GM12878 (cell line): Measurements from ENCODE around the gene HERC2. TPM values are rescaled to one million over a fixed set of nuclear protein-coding genes. Genes with fewer than 3 reads are reported as not detected.

Experiments used
- ATAC-seq: fragments of 200-7000 bp; cut with Tn5 transposase; 3 replicates; pipeline ENCODE4 v1.9.1; 2020; ENCODE audit warnings: mild to moderate bottlenecking, moderate library complexity
- BruUV-seq: library from RNA; stranded (reverse); fragments of 400-500 nt; replicated peaks from 2 replicates; lab custom pipeline; 2021; lab: Mats Ljungman, UMichigan
- CTCF ChIA-PET: fragments of 300-600 bp; sonication (Branson Sonifier 250); formaldehyde crosslinking; extraction: SDS; loops from one replicate; lab custom pipeline; 2021; ENCODE audit warnings: inconsistent platforms; lab: Yijun Ruan, JAX
- POLR2A ChIA-PET: fragments of 350-600 bp; formaldehyde crosslinking; extraction: SDS; loops from one replicate; lab custom pipeline; 2021; ENCODE audit warnings: inconsistent platforms; lab: Charles Lee
- RAD21 ChIA-PET: fragments of 300-600 bp; sonication (Branson Sonifier 250); formaldehyde crosslinking; loops from one replicate; lab custom pipeline; 2023; ENCODE audit warnings: antibody characterized with exemption; ENCODE audit not compliant: unreplicated experiment; lab: Charles Lee
- SMC1A ChIA-PET: fragments of 300-600 bp; sonication (Branson Sonifier 250); formaldehyde crosslinking; loops from one replicate; lab custom pipeline; 2023; ENCODE audit not compliant: unreplicated experiment, uncharacterized antibody; lab: Charles Lee
- DNase-seq: peaks from one replicate; pipeline ENCODE4 v3.0.0-alpha.2; 2011; ENCODE audit warnings: low read depth, low spot score
- FAIRE-seq: peaks from 3 replicates; lab custom pipeline; 2011; peaks lifted over from hg19 to GRCh38; lab: Jason Lieb, UNC
- H2AFZ ChIP-seq: 2 replicates; pipeline ENCODE4 v1.6.0; 2011; ENCODE audit warnings: low read depth, low read length, control low read depth; ENCODE audit not compliant: control insufficient read depth
- H3K27ac ChIP-seq: 2 replicates; pipeline ENCODE4 v1.5.1; 2011; ENCODE audit warnings: control low read depth; ENCODE audit not compliant: control insufficient read depth, insufficient read depth
- H3K27me3 ChIP-seq, 2 experiments: replicated peaks in 1 of 2; 2 replicates each; pipeline versions ENCODE4 v1.6.0 to v1.6.1; 2011; ENCODE audit warnings: low read length in 1 of 2; ENCODE audit not compliant: control insufficient read depth in 2 of 2, insufficient read depth in 2 of 2
- H3K36me3 ChIP-seq, 2 experiments: 2 replicates each; pipeline ENCODE4 v1.5.1; 2011; ENCODE audit warnings: low read length in 1 of 2; ENCODE audit not compliant: control insufficient read depth in 2 of 2, insufficient read depth in 2 of 2
- H3K4me1 ChIP-seq: 2 replicates; pipeline ENCODE4 v1.6.1; 2011; ENCODE audit warnings: mild to moderate bottlenecking, low read length, moderate library complexity, mixed read lengths; ENCODE audit not compliant: control insufficient read depth, insufficient read depth
- H3K4me2 ChIP-seq: 2 replicates; pipeline ENCODE4 v1.6.0; 2011; ENCODE audit warnings: control low read depth; ENCODE audit not compliant: control insufficient read depth, insufficient read depth
- H3K4me3 ChIP-seq: fragments of 200-600 bp; sonication (generic); 2 replicates; pipeline ENCODE4 v1.5.1; 2016
- H3K79me2 ChIP-seq: 2 replicates; pipeline ENCODE4 v1.6.0; 2011; ENCODE audit warnings: low read length; ENCODE audit not compliant: control insufficient read depth, insufficient read depth
- H3K9ac ChIP-seq: 2 replicates; pipeline ENCODE4 v1.8.0; 2011; ENCODE audit warnings: low read length, control low read depth, mixed read lengths; ENCODE audit not compliant: control insufficient read depth, insufficient read depth
- H3K9me3 ChIP-seq: replicated peaks from 3 replicates; pipeline ENCODE4 v1.5.1; 2011; ENCODE audit warnings: mild to moderate bottlenecking, low read length; ENCODE audit not compliant: control insufficient read depth, insufficient read depth
- H4K20me1 ChIP-seq: 2 replicates; pipeline ENCODE4 v1.6.0; 2011; ENCODE audit not compliant: control insufficient read depth, insufficient read depth
- ASH2L ChIP-seq: fragments of 300-600, 200-600 bp; sonication (generic); IDR thresholded peaks from 2 replicates; pipeline ENCODE4 v1.6.1; 2017; ENCODE audit warnings: low read depth, mild to moderate bottlenecking, borderline replicate concordance
- CBX5 ChIP-seq: sonication (generic); IDR thresholded peaks from 2 replicates; pipeline ENCODE4 v1.6.1; 2016; ENCODE audit warnings: low read depth, moderate library complexity, mild to moderate bottlenecking, inconsistent platforms
- CREB1 ChIP-seq: IDR thresholded peaks from 2 replicates; pipeline ENCODE4 v1.6.1; 2012; ENCODE audit warnings: low read depth, mild to moderate bottlenecking, inconsistent platforms
- EED ChIP-seq: sonication (generic); IDR thresholded peaks from 2 replicates; pipeline ENCODE4 v1.6.1; 2016; ENCODE audit warnings: antibody characterized with exemption, low read depth
- FOXK2 ChIP-seq: fragments of 450-650 bp; IDR thresholded peaks from 2 replicates; pipeline ENCODE4 v1.6.1; 2017; ENCODE audit warnings: mild to moderate bottlenecking, moderate library complexity
- GABPA ChIP-seq: IDR thresholded peaks from 2 replicates; pipeline ENCODE4 v1.6.1; 2014; ENCODE audit warnings: antibody characterized with exemption, low read depth, mild to moderate bottlenecking, inconsistent platforms
- NR2C1 ChIP-seq: fragments of 450-650 bp; IDR thresholded peaks from 2 replicates; pipeline ENCODE4 v1.6.1; 2017; ENCODE audit warnings: antibody characterized with exemption, mild to moderate bottlenecking, moderate library complexity
- REST ChIP-seq: IDR thresholded peaks from 2 replicates; pipeline ENCODE4 v1.6.1; 2012; ENCODE audit warnings: mild to moderate bottlenecking, low read depth, low read length
- RFX5 ChIP-seq: IDR thresholded peaks from 2 replicates; pipeline ENCODE4 v1.6.1; 2011; ENCODE audit warnings: low read depth, low read length, improper control_type of control experiment
- SMAD1 ChIP-seq: fragments of 450-650 bp; IDR thresholded peaks from 2 replicates; pipeline ENCODE4 v1.6.1; 2018; ENCODE audit warnings: mild to moderate bottlenecking, low read depth; ENCODE audit not compliant: partially characterized antibody
- ZBTB11 ChIP-seq: fragments of 450-650 bp; formaldehyde crosslinking; IDR thresholded peaks from 2 replicates; pipeline ENCODE4 v1.5.0; 2022; ENCODE audit warnings: mild to moderate bottlenecking, missing genetic modification characterization
- ZNF592 ChIP-seq: fragments of 450-650 bp; IDR thresholded peaks from 2 replicates; pipeline ENCODE4 v1.6.1; 2017; ENCODE audit warnings: mild to moderate bottlenecking, moderate library complexity
- WGBS: methylation state at CpG from one replicate; pipeline ENCODE4 v1.1.6; 2016; ENCODE audit warnings: low lambda C conversion rate; ENCODE audit not compliant: insufficient replicate concordance, insufficient coverage; ENCODE audit errors: missing lambda C conversion rate; 5-methylcytosine and 5-hydroxymethylcytosine counted together
- in situ Hi-C: fragments of 300-500 bp; cut with MboI; formaldehyde crosslinking; loops from 9 replicates; pipeline ENCODE4 v1.14.3; 2018; ENCODE audit warnings: mixed read lengths
- intact Hi-C: fragments of 100-400 bp; cut with micrococcal nuclease; formaldehyde crosslinking; loops from one replicate; pipeline ENCODE4 v1.14.2; 2022; ENCODE audit not compliant: unreplicated experiment
- polyA plus RNA-seq, 11 experiments: library from polyadenylated mRNA; depleted of rRNA in 4 of 11; unstranded in 6 of 11; stranded (reverse) in 5 of 11; fragments of >200 nt; fragmentation: Nextera tagmentation in 4 of 11; fragmentation: Illumina TruSeq in 1 of 11; extraction: Ambion mirVana in 4 of 11; extraction: Trizol in 1 of 11; gene quantifications; 1 replicate in 1 of 11; 2 replicates in 10 of 11; pipeline versions ENCODE4 v1.2.1 to v1.2.3, GENCODE V29; 2011 to 2016; ENCODE audit warnings: inconsistent platforms in 2 of 11, missing spikeins in 2 of 11, low read depth in 1 of 11
- total RNA-seq, 4 experiments: library from RNA; depleted of rRNA in 3 of 4; stranded (reverse); fragments of >200 nt in 3 of 4; fragmentation: Illumina TruSeq in 1 of 4; extraction: Trizol in 1 of 4; gene quantifications; 2 replicates each; pipeline versions ENCODE4 v1.2.1 to v1.2.3, GENCODE V29; 2013 to 2021

Gene HERC2
- total and polyA plus RNA-seq, 10 of the 15 experiments (the other 5 are each of a cell fraction or from before 2014, with no cell fraction given) = 6.1 to 39.0 (median 24.0) TPM

- Histone ChIP-seq H3K27me3 (no peaks in the 10 kb centered on the region), H3K9ac (no peak overlapping the region), H2AFZ (no peak overlapping the region), H3K4me1 (no peaks in the 10 kb centered on the region), H3K9me3 (no peaks in the 10 kb centered on the region), H3K4me3 (no peak overlapping the region), H3K27ac (no peak overlapping the region), H4K20me1 (no peaks in the 10 kb centered on the region), H3K4me2 (no peak overlapping the region), H3K36me3 (peaks cover 14 to 18% of the 10 kb centered on the region in 2 experiments; a peak in 3 of 4 replicates), H3K79me2 (no peaks in the 10 kb centered on the region)
- intact Hi-C loops (no loop called here), in situ Hi-C loops (loop anchor here (5.0 kb wide), 1 partner anchor 1228 kb away; no protein-coding TSS in a partner anchor)
- WGBS = 97% methylated on average over 4 of the region's 4 CpGs
- POLR2A ChIA-PET = no interaction called here
- no peak for FAIRE-seq
- no peak for ATAC-seq
- RAD21 ChIA-PET = no interaction called here
- CTCF ChIA-PET = no interaction called here
- SMC1A ChIA-PET = no interaction called here
- no TSS peak for BruUV-seq
- no peak for DNase-seq
- TF ChIP-seq FOXK2 (no peak), RFX5 (no peak), REST (no peak), CREB1 (no peak), ZNF592 (no peak), ZBTB11 (CRISPR knock-in tag) (no peak), SMAD1 (no peak), ASH2L (no peak), EED (no peak), CBX5 (no peak), NR2C1 (no peak), GABPA (no peak)
Observed at GRCh38 chr15:28120359-28120640, 201.7 kb downstream of the HERC2 start.
